ENCODE data around the gene MPDU1.

GRCh38 chr17:7614425-7615264 lies 31.0 kb downstream of the MPDU1 start, which contains the start of gene FXR2:
- TF ChIP-seq POLR2A (IDR thresholded peaks at IDR 0.05; ENCODE audit: borderline replicate concordance, extremely low read depth, insufficient read depth, insufficient read length) (no peak), CTCF (IDR thresholded peaks at IDR 0.05 in 2 of 3, conservative IDR thresholded peaks at IDR 0.05 in 1 of 3; ENCODE audit: borderline replicate concordance in 1 of 3, insufficient read depth in 1 of 3, low read depth in 2 of 3, low read length in 2 of 3) (peak; percentile 55 to 86 (median 65))

All from HCT116 (cell line).